Mucosa of descending colon (tissue), 3 donors: ENCODE results near the gene LAPTM5. TPM values are rescaled to one million over a fixed set of nuclear protein-coding genes. Genes with fewer than 3 reads are reported as not detected.

Source experiments
- ATAC-seq: fragments of 200-7000 bp; cut with Tn5 transposase; one replicate; pipeline ENCODE4 v1.9.1; 2020; ENCODE audit warnings: mild to moderate bottlenecking, moderate library complexity
- DNase-seq, 3 donors: peaks; one replicate each; pipeline ENCODE4 v3.0.0-alpha.2; 2020
- H3K36me3 ChIP-seq: fragments of 200-600 bp; one replicate; pipeline ENCODE4 v1.8.0; 2021; ENCODE audit warnings: low read depth, mild to moderate bottlenecking
- H3K4me1 ChIP-seq: fragments of 200-600 bp; one replicate; pipeline ENCODE4 v1.8.0; 2021; ENCODE audit warnings: low read depth, mild to moderate bottlenecking
- H3K4me3 ChIP-seq: fragments of 200-600 bp; one replicate; pipeline ENCODE4 v1.8.0; 2021; ENCODE audit warnings: mild to moderate bottlenecking
- H3K9me3 ChIP-seq: fragments of 200-600 bp; one replicate; pipeline ENCODE4 v1.8.0; 2021; ENCODE audit warnings: mild to moderate bottlenecking
- CTCF ChIP-seq: fragments of 200-600 bp; IDR thresholded peaks from one replicate; pipeline ENCODE4 v1.8.0; 2022; ENCODE audit warnings: antibody characterized with exemption, mild to moderate bottlenecking
- intact Hi-C, 2 donors: fragments of 100-400 bp; cut with DNase I in 1 of 2; cut with micrococcal nuclease in 1 of 2; formaldehyde crosslinking; loops; one replicate each; pipeline versions ENCODE4 v1.11.0 to v1.11.1; 2022; cut with DNase I, micrococcal nuclease
- total RNA-seq, 3 donors: library from RNA; stranded (reverse); fragmentation: NEBNext Ultra II Directional in 2 of 3; extraction: Animal tissue kit (Norgen Biotek cat#: 25700) in 2 of 3; gene quantifications; one replicate each; pipeline versions ENCODE4 v1.2.1 to v1.2.4, GENCODE V29; 2021 to 2023
- donor health status: DM: no; HTN: no; CAD: no; lungs with moderate emphysema.
- donor health status: DM: no; HTN: no; CAD: no.
- donor health status: DM: no; HTN: yes; CAD: no.

Gene LAPTM5
- total RNA-seq, 3 donors from 2014 or later = 24.1 to 71.1 (median 48.1) TPM

- H3K36me3 ChIP-seq = no peaks in the 10 kb centered on the region
- TF ChIP-seq CTCF = no peak
- peaks cover 17% of the 10 kb centered on the region for H3K4me1 ChIP-seq
- H3K4me3 ChIP-seq = no peak overlapping the region
- intact Hi-C loops = no loop called here
- DNase-seq = peak in 1 of 3 donors; percentile 78
- no peaks in the 10 kb centered on the region for H3K9me3 ChIP-seq
- peak; percentile 43 for ATAC-seq
Measured at GRCh38 chr1:30749691-30750583, 7.6 kb downstream of the LAPTM5 start.

- no peak for TF ChIP-seq CTCF
- intact Hi-C loops = no loop called here
- no peak overlapping the region for H3K4me3 ChIP-seq
- H3K36me3 ChIP-seq = no peaks in the 10 kb centered on the region
- no peaks in the 10 kb centered on the region for H3K9me3 ChIP-seq
- no peak for ATAC-seq
- peaks cover 22% of the 10 kb centered on the region for H3K4me1 ChIP-seq
- no peak for DNase-seq
Measured at GRCh38 chr1:30748699-30749401, 8.7 kb downstream of the LAPTM5 start.

- no peak for TF ChIP-seq CTCF
- intact Hi-C loops = no loop called here
- DNase-seq (no peak), ATAC-seq (peak; percentile 1)
- H3K4me1 ChIP-seq = peaks cover 22% of the 10 kb centered on the region
- no peak overlapping the region for H3K4me3 ChIP-seq
- H3K36me3 ChIP-seq = no peaks in the 10 kb centered on the region
- H3K9me3 ChIP-seq = no peaks in the 10 kb centered on the region
Measured at GRCh38 chr1:30748098-30748698, 9.4 kb downstream of the LAPTM5 start.

GRCh38 chr1:30747033-30748008, 10.3 kb downstream of the LAPTM5 start:
- no peak for TF ChIP-seq CTCF
- ATAC-seq (no peak), DNase-seq (no peak)
- intact Hi-C loops = no loop called here
- Histone ChIP-seq H3K4me3 (no peak overlapping the region), H3K4me1 (peaks cover 22% of the 10 kb centered on the region), H3K36me3 (no peaks in the 10 kb centered on the region), H3K9me3 (no peaks in the 10 kb centered on the region)
